HL-60/S4 treated with retinoic acid at 250 ng/mL for 4 days and 3 days (cell line): ENCODE data around the gene FGD6.
"Not testable (repeated sequence)": the region's sequence is repeated elsewhere in the genome, so short reads cannot be mapped to it uniquely, and the experiment has no call there.

Experiments
- in situ Hi-C: fragments of 300-500 bp; cut with MboI; formaldehyde crosslinking; loops from 2 replicates; pipeline ENCODE4 v1.7.0; 2022; ENCODE audit warnings: low sequenced_read_pairs

FGD6 gene

DNA sequence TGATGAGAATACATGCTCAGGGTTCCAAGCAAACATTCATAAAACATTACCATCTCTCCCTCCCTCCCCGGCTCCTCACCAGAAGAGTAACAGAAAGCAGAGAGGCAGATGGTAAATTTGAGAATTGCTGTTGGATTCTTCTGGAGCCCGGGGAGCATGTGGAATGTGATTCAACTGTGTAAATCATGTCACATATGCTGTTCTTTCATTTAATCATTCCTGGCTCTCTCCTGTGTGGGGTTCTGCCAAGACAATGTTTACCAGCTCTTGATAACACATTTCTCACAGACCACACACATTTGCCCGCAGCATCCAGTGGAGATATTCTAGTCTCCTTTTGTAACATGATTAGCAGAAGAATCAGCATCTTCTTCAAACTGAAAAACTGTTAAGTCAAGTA lies 120.4 kb downstream of the FGD6 start:
- in situ Hi-C loops, result no loop called here

DNA sequence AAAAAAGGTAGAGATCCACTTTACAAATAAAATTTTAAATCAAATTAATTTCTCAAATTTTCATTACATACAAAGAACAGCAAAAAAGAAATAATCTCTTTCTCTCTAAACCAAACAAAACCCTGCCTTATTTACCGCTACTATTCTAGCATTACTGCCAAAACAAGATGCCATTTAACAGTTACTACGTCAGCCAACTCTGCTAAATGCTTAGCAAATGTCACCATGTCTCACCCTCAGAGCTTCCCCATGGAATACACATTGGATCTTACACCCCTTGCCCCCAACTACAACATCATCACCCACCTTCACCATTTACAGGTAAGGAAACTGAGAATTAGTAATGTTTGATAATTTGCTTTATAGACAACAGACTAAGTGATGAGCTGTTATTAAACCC lies 120.9 kb downstream of the FGD6 start:
- in situ Hi-C loops, result no loop called here

DNA sequence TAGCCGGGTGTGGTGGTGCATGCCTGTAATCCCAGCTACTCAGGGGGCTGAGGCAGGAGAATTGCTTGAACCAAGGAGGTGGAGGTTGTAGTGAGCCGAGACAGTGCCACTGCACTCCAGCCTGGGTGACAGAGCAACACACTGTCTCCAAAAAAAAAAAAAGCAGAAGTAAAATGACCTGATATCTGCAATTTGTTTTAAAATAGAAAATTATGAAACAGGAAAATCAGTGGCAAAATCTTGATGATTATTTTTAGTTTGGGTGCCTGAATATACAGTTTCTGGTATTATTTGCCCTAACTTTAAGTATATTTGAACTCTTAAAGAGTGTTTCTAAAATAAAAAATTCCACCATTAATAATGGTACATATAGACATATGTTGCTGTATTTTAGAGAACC lies 121.4 kb downstream of the FGD6 start:
- in situ Hi-C loops, result not testable (repeated sequence)

GRCh38 chr12:95089462-95089861 lies 127.8 kb downstream of the FGD6 start:
- in situ Hi-C loops, result no loop called here

GRCh38 chr12:95088379-95088778 lies 128.9 kb downstream of the FGD6 start:
- in situ Hi-C loops, result no loop called here

DNA sequence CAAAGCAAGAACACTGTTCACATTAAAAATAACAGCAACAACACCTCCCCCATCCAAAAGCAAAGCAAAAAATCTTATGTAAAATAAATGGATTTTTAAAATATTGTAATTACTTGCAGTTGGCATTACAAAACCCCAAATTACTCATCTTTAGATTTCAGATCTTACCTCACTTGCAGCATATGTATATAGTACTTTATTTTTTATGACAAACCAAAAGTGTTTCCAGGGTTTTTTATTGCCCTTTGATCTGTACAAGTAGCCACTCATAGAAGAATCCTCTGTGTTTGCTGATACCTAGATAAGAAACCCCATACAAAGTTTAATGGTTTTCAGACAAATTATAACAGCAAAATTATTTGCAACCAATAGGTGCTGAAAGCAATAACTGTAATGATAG lies 131.7 kb downstream of the FGD6 start:
- in situ Hi-C loops, result no loop called here

DNA sequence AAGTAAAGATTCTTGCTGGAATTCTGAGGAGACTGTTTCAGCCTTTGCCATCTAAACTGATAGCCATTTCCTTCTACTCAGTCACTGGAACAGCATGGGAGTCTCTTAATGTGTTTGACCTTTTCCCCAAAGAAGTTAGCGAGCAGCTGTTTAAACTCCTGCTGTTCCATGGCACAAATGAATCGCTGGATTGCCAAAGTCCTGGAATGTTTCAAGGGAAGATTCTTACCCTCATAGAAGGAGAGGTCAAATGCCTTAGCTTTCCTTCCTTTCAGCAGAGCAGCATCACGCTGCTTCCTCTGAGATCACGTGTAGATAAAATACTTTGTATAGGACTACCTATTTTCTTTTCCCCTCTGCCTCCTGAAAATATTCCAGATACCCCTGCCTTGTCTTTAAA lies 133.3 kb downstream of the FGD6 start:
- in situ Hi-C loops, result no loop called here

GRCh38 chr12:95083471-95083870 lies 133.8 kb downstream of the FGD6 start:
- in situ Hi-C loops, result no loop called here

GRCh38 chr12:95077341-95077740 lies 139.9 kb downstream of the FGD6 start:
- in situ Hi-C loops, result no loop called here

DNA sequence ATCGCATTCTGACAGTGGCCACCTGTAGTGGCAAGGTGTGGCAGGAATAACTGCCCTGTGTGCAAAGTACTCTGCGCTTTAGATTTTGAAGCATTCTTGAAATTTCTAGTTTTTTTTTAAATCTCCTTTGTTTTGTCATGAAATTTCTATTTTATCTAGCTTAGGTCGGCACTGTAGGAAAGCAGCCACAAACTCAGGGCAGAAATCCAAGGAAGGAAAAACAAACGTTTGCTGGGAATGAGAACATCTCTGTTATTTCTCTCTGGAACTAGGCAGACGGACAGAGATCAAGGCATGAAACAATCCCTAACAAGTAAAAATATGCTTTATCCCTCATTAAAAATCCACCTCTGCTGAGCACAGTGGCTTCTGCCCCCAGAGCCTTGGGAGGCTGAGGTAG lies 142.5 kb downstream of the FGD6 start:
- in situ Hi-C loops, result no loop called here

DNA sequence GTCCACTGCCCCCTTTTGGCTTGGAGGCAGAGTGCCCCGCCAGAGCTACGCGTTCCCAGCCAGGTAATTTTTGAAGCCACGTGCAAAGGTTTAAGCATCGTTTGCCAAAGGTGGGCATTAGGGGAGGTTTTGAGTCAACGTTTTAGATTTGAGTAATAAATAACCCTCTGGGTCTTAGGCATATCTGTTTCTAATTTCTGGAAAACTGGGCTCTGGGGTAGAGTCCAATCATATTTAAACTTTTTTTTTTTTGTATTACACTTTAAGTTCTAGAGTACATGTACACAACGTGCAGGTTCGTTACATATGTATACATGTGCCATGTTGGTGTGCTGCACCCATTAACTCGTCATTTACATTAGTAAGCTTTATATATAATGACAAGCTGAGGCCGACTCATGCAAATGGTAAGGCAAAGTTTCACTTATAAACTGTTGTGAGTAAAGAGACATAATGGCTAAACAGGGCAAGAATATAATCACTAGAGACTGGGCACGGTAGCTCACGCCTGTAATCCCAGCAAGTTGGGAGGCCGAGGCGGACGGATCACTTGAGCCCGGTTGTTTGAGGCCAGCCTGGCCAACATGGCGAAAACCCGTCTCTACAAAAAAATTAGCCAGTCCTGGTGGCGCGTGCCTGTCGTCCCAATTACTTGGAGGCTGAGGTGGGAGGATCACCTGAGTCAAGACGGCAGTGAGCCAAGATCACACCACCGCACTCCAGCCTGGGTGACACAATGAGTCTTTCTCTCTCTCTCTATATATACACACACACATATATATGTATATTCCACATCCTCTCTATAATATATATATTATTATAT lies 143.4 kb downstream of the FGD6 start:
- in situ Hi-C loops, result no loop called here

- in situ Hi-C loops, result no loop called here
Measured at GRCh38 chr12:95072900-95073697, 144.2 kb downstream of the FGD6 start, which contains the start of gene NR2C1. TSS of gene NR2C1 (minus strand) at chr12:95073618. CDS start at chr12:95067384, 6,234 bp downstream.

GRCh38 chr12:95070378-95070777 lies 146.9 kb downstream of the FGD6 start:
- in situ Hi-C loops, result no loop called here

GRCh38 chr12:95066091-95066855 lies 151.0 kb downstream of the FGD6 start:
- in situ Hi-C loops, result no loop called here

DNA sequence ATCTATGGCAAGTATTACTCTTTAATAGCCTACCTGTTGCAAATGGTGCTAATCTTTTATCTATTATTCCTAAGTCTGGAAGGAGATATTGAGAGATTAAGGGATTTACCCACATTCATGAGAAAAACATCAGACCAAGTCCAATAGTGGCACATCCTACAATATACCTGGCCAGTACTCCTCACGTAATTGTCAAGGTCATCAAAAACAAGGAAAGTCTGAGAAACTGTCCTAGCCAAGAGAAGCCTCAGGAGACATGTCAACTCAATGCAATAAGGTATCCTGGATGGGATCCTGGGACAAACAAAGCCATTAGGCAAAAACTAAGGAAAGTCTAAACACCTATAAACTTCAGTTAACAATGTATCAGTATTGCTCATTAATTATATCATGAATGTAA lies 156.3 kb downstream of the FGD6 start:
- in situ Hi-C loops, result no loop called here

DNA sequence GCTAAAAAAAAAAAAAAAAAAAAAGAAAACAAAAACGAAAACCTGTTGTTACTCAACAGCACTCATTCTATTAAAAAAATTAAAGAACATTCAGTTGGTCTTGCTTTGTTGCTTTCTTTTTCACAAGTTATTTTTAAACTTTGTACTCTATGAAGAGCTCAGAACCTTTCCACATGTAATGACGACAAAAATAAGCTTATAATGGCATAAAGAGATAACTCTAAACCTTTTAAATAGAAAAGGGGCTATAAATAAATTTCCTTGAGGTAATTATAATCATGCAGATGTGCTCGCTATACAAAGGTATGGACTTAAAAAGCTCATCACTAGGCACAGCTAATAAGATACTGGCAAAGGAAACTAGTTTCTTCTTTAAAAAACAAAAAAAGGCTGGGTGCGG lies 157.3 kb downstream of the FGD6 start:
- in situ Hi-C loops, result no loop called here

DNA sequence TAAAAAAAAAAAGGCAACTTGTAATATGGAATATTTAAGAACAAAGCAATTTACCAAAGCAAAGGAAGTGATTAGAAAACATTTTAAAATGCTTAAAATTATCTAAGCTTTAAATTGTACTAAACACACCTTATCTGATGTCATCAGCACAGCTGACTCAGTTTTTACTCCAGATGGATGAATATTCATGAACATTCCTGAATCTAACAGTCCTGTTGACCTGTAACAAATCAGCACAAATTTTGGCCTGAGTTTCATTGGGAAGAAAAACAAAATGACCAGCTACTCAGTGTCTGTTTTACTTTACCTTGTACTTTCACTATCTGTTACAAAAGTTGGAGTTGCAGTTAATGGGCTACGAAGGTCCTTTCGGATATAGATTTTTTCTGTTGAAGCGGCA lies 159.8 kb downstream of the FGD6 start:
- in situ Hi-C loops, result no loop called here

DNA sequence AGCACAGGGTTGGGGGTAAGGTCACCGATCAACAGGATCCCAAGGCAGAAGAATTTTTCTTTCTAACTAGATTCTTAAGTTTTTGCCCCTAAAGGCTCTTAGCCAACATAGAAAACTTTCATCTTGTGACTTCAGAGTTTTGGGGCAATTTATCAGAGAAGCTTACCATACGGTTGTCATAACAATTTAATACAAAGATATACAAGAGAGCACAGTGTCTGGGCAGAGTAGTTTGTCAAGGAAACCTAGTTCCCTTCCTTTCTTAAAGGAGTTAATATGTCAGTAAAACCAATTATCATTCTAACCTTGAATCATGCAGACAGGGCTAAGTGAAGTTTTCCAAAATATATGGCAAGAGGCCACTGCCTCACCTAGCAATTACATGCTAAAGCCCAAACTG lies 162.2 kb downstream of the FGD6 start:
- in situ Hi-C loops, result no loop called here

DNA sequence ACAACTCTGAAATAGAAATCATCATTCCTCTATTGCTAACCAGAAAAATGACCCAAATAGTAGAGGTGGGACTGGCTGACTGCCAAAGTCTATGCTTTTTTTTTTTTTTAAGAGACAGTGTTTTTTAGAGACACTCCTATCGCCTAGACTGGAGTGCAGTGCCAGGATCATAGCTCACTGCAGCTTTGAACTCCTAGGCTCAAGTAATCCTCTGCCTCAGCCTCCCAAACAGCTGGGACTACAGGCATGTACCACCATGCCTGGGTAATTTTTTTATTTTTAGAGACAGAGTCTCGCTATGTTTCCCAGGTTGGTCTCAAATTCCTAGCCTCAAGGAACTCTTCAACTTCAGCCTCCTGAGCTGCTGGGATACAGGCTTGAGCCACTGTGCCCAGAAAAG lies 163.1 kb downstream of the FGD6 start:
- in situ Hi-C loops, result no loop called here

- in situ Hi-C loops, result no loop called here
Measured at GRCh38 chr12:95051241-95051640, 166.0 kb downstream of the FGD6 start.

GRCh38 chr12:95037906-95038305 lies 179.4 kb downstream of the FGD6 start:
- in situ Hi-C loops, result no loop called here
